ENCODE measurements around the gene DEDD2. TPM values are rescaled to one million over a fixed set of nuclear protein-coding genes. Genes with fewer than 3 reads are reported as not detected.

DEDD2 gene
- total and polyA plus RNA-seq, 3 donors from 2014 or later = 40.7 to 80.0 (median 54.4) TPM

DNA sequence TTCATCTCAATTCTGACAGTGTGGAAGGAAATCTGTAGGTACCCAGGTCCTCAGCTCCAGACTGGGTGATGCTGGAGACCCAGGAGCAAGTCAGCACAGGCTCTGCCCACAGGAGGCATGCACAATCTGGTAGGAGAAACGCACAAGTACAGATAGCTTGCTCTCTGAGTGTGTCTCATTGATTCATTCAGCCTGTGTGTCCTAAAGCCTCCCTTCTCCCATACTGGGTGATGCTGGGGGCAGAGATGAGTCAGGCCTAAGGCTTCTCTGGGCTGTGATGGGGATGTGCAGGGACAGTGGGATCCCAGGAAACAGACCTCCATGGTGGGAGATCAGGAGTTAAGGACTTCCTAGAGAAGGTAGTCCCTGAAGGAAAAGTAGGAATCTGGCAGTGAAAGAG, 9.4 kb upstream of the DEDD2 start:
- TF ChIP-seq POLR2A (IDR thresholded peaks at IDR 0.05) = no peak
- TF ChIP-seq, protein P1, sequence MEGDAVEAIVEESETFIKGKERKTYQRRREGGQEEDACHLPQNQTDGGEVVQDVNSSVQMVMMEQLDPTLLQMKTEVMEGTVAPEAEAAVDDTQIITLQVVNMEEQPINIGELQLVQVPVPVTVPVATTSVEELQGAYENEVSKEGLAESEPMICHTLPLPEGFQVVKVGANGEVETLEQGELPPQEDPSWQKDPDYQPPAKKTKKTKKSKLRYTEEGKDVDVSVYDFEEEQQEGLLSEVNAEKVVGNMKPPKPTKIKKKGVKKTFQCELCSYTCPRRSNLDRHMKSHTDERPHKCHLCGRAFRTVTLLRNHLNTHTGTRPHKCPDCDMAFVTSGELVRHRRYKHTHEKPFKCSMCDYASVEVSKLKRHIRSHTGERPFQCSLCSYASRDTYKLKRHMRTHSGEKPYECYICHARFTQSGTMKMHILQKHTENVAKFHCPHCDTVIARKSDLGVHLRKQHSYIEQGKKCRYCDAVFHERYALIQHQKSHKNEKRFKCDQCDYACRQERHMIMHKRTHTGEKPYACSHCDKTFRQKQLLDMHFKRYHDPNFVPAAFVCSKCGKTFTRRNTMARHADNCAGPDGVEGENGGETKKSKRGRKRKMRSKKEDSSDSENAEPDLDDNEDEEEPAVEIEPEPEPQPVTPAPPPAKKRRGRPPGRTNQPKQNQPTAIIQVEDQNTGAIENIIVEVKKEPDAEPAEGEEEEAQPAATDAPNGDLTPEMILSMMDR (IDR thresholded peaks at IDR 0.05) = no peak
- intact Hi-C loops (cut with DNase I; ENCODE audit: low total_unique reads) = no loop called here
- no peak for DNase-seq
- H3K27ac ChIP-seq = no peak overlapping the region
- no peaks in the 10 kb centered on the region for H3K4me1 ChIP-seq
- WGBS, 2 donors = 88 to 100% methylated on average over 1 of the region's 1 CpG
- no peaks in the 10 kb centered on the region for H3K27me3 ChIP-seq
- no peak overlapping the region for H3K4me3 ChIP-seq
- no peaks in the 10 kb centered on the region for H3K36me3 ChIP-seq (ENCODE audit: low read depth, missing control alignments)
- no peaks in the 10 kb centered on the region for H3K9me3 ChIP-seq

DNA sequence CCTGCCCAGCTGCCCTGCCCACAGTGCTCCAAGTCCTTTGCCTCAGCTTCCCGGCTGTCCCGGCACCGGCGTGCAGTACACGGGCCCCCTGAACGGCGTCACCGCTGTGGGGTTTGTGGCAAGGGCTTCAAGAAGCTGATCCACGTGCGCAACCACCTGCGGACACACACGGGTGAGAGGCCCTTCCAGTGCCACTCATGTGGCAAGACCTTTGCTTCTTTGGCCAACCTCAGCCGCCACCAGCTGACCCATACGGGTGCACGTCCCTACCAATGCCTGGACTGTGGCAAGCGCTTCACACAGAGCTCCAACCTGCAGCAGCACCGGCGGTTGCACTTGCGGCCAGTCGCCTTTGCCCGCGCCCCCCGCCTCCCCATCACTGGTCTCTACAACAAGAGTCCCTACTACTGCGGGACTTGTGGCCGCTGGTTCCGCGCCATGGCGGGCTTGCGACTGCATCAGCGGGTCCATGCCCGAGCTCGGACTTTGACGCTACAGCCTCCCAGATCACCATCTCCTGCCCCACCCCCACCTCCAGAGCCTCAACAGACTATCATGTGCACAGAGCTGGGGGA, 8.3 kb upstream of the DEDD2 start:
- intact Hi-C loops (cut with DNase I; ENCODE audit: low total_unique reads) = no loop called here
- no peak overlapping the region for H3K27ac ChIP-seq
- no peaks in the 10 kb centered on the region for H3K9me3 ChIP-seq
- H3K36me3 ChIP-seq (ENCODE audit: low read depth, missing control alignments) = no peaks in the 10 kb centered on the region
- no peak for DNase-seq
- H3K27me3 ChIP-seq = no peaks in the 10 kb centered on the region
- WGBS, 2 donors = 95 to 99% methylated on average over 31 to 33 of the region's 33 CpGs
- peaks cover 7% of the 10 kb centered on the region for H3K4me1 ChIP-seq
- H3K4me3 ChIP-seq = no peak overlapping the region
- TF ChIP-seq, protein P1 (IDR thresholded peaks at IDR 0.05) = no peak
- no peak for TF ChIP-seq POLR2A (IDR thresholded peaks at IDR 0.05)

DNA sequence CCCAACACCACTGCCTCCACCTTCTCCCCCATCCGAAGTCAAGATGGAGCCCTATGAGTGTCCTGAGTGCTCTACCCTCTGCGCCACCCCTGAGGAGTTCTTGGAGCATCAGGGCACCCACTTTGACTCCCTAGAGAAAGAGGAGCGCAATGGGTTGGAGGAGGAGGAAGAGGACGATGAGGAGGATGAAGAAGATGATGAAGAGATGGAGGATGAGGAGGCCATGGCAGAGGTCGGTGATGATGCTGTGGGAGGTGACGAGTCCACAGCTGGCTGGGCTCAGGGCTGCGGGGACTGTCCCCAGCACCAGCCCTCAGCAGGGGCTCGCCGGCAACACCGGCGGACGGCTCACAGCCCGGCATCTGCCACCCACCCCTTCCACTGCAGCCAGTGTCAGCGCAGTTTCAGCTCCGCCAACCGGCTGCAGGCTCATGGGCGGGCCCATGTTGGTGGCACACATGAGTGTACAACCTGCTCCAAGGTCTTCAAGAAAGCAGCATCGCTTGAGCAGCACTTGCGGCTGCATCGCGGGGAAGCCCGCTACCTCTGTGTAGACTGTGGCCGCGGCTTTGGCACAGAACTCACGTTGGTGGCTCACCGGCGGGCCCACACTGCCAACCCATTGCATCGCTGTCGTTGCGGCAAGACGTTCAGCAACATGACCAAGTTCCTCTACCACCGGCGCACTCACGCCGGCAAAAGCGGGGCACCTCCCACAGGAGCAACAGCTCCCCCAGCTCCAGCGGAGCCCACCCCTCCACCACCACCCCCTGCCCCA, 7.7 kb upstream of the DEDD2 start:
- Histone ChIP-seq H3K4me3 (no peak overlapping the region), H3K9me3 (no peaks in the 10 kb centered on the region), H3K4me1 (peaks cover 10% of the 10 kb centered on the region), H3K27ac (no peak overlapping the region), H3K27me3 (no peaks in the 10 kb centered on the region), H3K36me3 (ENCODE audit: low read depth, missing control alignments) (no peaks in the 10 kb centered on the region)
- TF ChIP-seq, protein P1 (IDR thresholded peaks at IDR 0.05) = no peak
- TF ChIP-seq POLR2A (IDR thresholded peaks at IDR 0.05) = no peak
- WGBS, 2 donors = 94 to 96% methylated on average over 27 to 37 of the region's 37 CpGs
- intact Hi-C loops (cut with DNase I; ENCODE audit: low total_unique reads) = no loop called here
- no peak for DNase-seq

DNA sequence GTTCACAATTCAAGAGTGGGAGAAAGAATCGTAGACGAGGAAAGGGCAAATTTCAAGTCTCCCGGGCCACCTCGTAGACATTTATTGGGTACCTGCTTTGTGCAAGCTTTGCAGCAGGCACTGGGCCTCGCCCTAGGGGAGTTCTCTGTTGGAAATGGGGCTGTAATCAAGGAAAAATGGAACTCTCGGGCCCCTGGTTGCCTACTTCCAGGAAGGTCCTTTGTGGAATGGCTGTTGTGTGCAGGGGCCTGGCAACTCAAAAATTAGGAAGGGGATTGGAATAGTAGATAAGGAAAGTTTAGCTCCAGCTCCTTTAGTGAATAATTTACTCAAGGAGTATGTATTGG, 3.2 kb upstream of the DEDD2 start:
- Histone ChIP-seq H3K27me3 (no peaks in the 10 kb centered on the region), H3K36me3 (ENCODE audit: low read depth, missing control alignments) (no peaks in the 10 kb centered on the region), H3K4me3 (peak overlapping the region; percentile 71 to 81), H3K9me3 (no peaks in the 10 kb centered on the region), H3K27ac (peak overlapping the region; percentile 24 to 68), H3K4me1 (peaks cover 30% of the 10 kb centered on the region)
- WGBS, 2 donors = 1% methylated on average over 6 of the region's 6 CpGs
- no peak for DNase-seq
- intact Hi-C loops (cut with DNase I; ENCODE audit: low total_unique reads) = no loop called here
- TF ChIP-seq POLR2A (IDR thresholded peaks at IDR 0.05) = no peak
- TF ChIP-seq, protein P1 (IDR thresholded peaks at IDR 0.05) = no peak

Measured in testis (tissue), 3 donors.